Gastroesophageal sphincter (tissue), 4 donors: ENCODE data around the gene SLC2A11. TPM values are rescaled to one million over a fixed set of nuclear protein-coding genes. Genes with fewer than 3 reads are reported as not detected.

Source experiments
- ATAC-seq: fragments of 150-250 bp; one replicate; pipeline ENCODE4 v1.9.1; 2016; ENCODE audit warnings: mild to moderate bottlenecking, moderate library complexity
- H3K27ac ChIP-seq, 4 donors: fragments of 200-600 bp; sonication (generic) in 3 of 4; 1 replicate in 3 of 4; 2 replicates in 1 of 4; pipeline ENCODE4 v1.5.1; 2016 to 2019
- H3K27me3 ChIP-seq: fragments of 200-600 bp; sonication (generic); one replicate; pipeline ENCODE4 v1.5.1; 2019
- H3K36me3 ChIP-seq, 2 donors: fragments of 200-600 bp; sonication (generic); one replicate each; pipeline ENCODE4 v1.5.1; 2019; ENCODE audit warnings: control low read depth in 1 of 2
- H3K4me1 ChIP-seq, 3 donors: fragments of 200-600 bp; sonication (generic); 1 replicate in 2 of 3; 2 replicates in 1 of 3; pipeline ENCODE4 v1.5.1; 2016 to 2019; ENCODE audit warnings: control low read depth in 2 of 3
- H3K4me3 ChIP-seq, 2 donors: fragments of 200-600 bp; sonication (generic); one replicate each; pipeline ENCODE4 v1.5.1; 2019; ENCODE audit warnings: mild to moderate bottlenecking in 1 of 2, moderate library complexity in 1 of 2
- H3K9me3 ChIP-seq, 3 donors: fragments of 200-600 bp; sonication (generic); one replicate each; pipeline ENCODE4 v1.5.1; 2017 to 2019; ENCODE audit warnings: control low read depth in 2 of 3
- CTCF ChIP-seq, 4 experiments: fragments of 200-600 bp in 2 of 4; fragments of 450-650 bp in 2 of 4; sonication (generic) in 1 of 4; IDR thresholded peaks; one replicate each; pipeline ENCODE4 v1.5.1; 2017 to 2019; ENCODE audit warnings: antibody characterized with exemption in 4 of 4, mild to moderate bottlenecking in 2 of 4, moderate library complexity in 2 of 4
- EP300 ChIP-seq: sonication (generic); formaldehyde crosslinking; IDR thresholded peaks from one replicate; pipeline ENCODE4 v1.6.1; 2017; ENCODE audit warnings: antibody characterized with exemption, mild to moderate bottlenecking
- POLR2A ChIP-seq, 2 donors: fragments of 450-650 bp; IDR thresholded peaks; one replicate each; pipeline ENCODE4 v1.6.1; 2017; ENCODE audit warnings: antibody characterized with exemption in 2 of 2, mild to moderate bottlenecking in 2 of 2, moderate library complexity in 1 of 2
- POLR2AphosphoS5 ChIP-seq: sonication (generic); formaldehyde crosslinking; IDR thresholded peaks from one replicate; pipeline ENCODE4 v1.6.1; 2017; ENCODE audit warnings: antibody characterized with exemption
- WGBS, 2 donors: methylation state at CpG; one replicate each; pipeline ENCODE4 v1.1.5; 2018; ENCODE audit warnings: low coverage in 1 of 2; 5-methylcytosine and 5-hydroxymethylcytosine counted together
- total RNA-seq, 4 donors: library from RNA; depleted of rRNA; stranded (reverse); fragments of >200 nt; gene quantifications; one replicate each; pipeline ENCODE4 v1.1.0, GENCODE V29; 2016

Gene SLC2A11
- total RNA-seq, 4 donors from 2014 or later = 7.3 to 39.8 (median 18.8) TPM

GRCh38 chr22:23833017-23833751 lies 24.5 kb upstream of the SLC2A11 start:
- H3K4me1 ChIP-seq = peaks cover 0 to 30% (median 3%) of the 10 kb centered on the region in 3 donors
- H3K27me3 ChIP-seq = no peaks in the 10 kb centered on the region
- no peak overlapping the region for H3K4me3 ChIP-seq
- ATAC-seq = no peak
- peaks cover 0 to 94% of the 10 kb centered on the region in 2 donors for H3K36me3 ChIP-seq
- TF ChIP-seq EP300 (no peak), POLR2AphosphoS5 (no peak), POLR2A (IDR thresholded peaks at IDR 0.05) (no peak), CTCF (IDR thresholded peaks at IDR 0.05) (no peak)
- WGBS, 2 donors = 100% methylated on average over 1 of the region's 16 CpGs; no CpG with 5 or more reads in 1 of the 2 donors
- no peaks in the 10 kb centered on the region for H3K9me3 ChIP-seq
- no peak overlapping the region for H3K27ac ChIP-seq

- Histone ChIP-seq H3K4me1 (peaks cover 0 to 37% (median 10%) of the 10 kb centered on the region in 3 donors), H3K4me3 (no peak overlapping the region), H3K27me3 (no peaks in the 10 kb centered on the region), H3K27ac (no peak overlapping the region), H3K9me3 (no peaks in the 10 kb centered on the region), H3K36me3 (peaks cover 0 to 87% of the 10 kb centered on the region in 2 donors)
- TF ChIP-seq EP300 = no peak
- no peak for TF ChIP-seq CTCF (IDR thresholded peaks at IDR 0.05)
- TF ChIP-seq POLR2A (IDR thresholded peaks at IDR 0.05) = no peak
- no peak for TF ChIP-seq POLR2AphosphoS5
- WGBS, 2 donors = 100% methylated on average over 4 of the region's 13 CpGs; no CpG with 5 or more reads in 1 of the 2 donors
- no peak for ATAC-seq
Observed at GRCh38 chr22:23833911-23834317, 23.8 kb upstream of the SLC2A11 start.

- no peak for ATAC-seq
- Histone ChIP-seq H3K27me3 (no peaks in the 10 kb centered on the region), H3K36me3 (peaks cover 0 to 82% of the 10 kb centered on the region in 2 donors), H3K4me1 (peaks cover 0 to 42% (median 15%) of the 10 kb centered on the region in 3 donors), H3K27ac (peak overlapping the region in 2 of 4 donors; percentile 12 to 45), H3K9me3 (no peaks in the 10 kb centered on the region), H3K4me3 (no peak overlapping the region)
- WGBS, 2 donors = 100% methylated on average over 2 of the region's 3 CpGs; no CpG with 5 or more reads in 1 of the 2 donors
- no peak for TF ChIP-seq EP300
- no peak for TF ChIP-seq POLR2A (IDR thresholded peaks at IDR 0.05)
- no peak for TF ChIP-seq POLR2AphosphoS5
- TF ChIP-seq CTCF (IDR thresholded peaks at IDR 0.05) = no peak
Observed at GRCh38 chr22:23834406-23834792, 23.3 kb upstream of the SLC2A11 start.

GRCh38 chr22:23834793-23835483 lies 22.7 kb upstream of the SLC2A11 start:
- H3K4me3 ChIP-seq = no peak overlapping the region
- H3K4me1 ChIP-seq = peaks cover 0 to 47% (median 17%) of the 10 kb centered on the region in 3 donors
- H3K27me3 ChIP-seq = no peaks in the 10 kb centered on the region
- H3K36me3 ChIP-seq = peaks cover 0 to 76% of the 10 kb centered on the region in 2 donors
- no CpG with 5 or more reads among the region's 10 CpGs for WGBS, 2 donors
- TF ChIP-seq POLR2AphosphoS5 (no peak), EP300 (no peak), POLR2A (IDR thresholded peaks at IDR 0.05) (no peak), CTCF (IDR thresholded peaks at IDR 0.05) (no peak)
- ATAC-seq = no peak
- peak overlapping the region in 2 of 4 donors; percentile 12 to 45 for H3K27ac ChIP-seq
- no peaks in the 10 kb centered on the region for H3K9me3 ChIP-seq
